ENCODE data around the gene PRRT4. TPM values are rescaled to one million over a fixed set of nuclear protein-coding genes. Genes with fewer than 3 reads are reported as not detected.

Gene PRRT4
- total RNA-seq, 1 donor from 2014 or later: 4.0 TPM

DNA sequence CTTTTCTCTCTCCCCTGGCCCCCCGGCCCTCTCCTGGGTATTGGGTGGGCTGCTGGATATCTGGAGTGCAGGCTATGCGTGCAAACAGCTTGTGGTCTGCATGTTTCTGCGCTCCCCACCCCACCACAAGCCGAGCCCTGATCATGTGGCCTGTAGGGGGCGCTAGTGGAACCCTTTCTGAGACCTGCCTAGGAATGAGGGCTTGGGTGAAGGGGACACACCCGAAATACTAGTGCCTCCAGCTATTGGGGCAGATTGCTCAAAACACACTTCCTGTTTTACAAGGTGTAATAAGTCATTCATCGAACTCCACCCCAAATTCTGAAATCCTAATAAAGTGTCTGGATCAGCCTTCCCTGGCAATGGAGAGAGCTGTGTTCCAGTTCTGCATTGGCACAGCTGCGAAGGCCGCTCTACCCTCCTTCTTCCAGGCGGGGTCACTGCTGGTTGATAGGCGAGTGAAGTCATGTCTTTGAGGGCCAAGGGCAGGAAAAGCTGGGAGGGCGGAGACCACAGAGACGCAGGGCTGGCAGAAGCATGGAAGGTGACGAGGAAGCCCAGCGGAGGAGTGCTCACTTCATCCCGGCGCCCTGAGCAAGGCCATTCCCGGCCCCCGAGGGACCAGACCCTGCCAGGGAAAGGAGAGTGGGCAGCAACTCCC is 19.8 kb upstream of the PRRT4 start:
- no peak for DNase-seq (ENCODE audit: low spot score)
- intact Hi-C loops (cut with DNase I): no loop called here
- ATAC-seq: no peak

GRCh38 chr7:128380483-128381106 is 19.1 kb upstream of the PRRT4 start:
- no peak for ATAC-seq
- intact Hi-C loops (cut with DNase I): no loop called here
- no peak for DNase-seq (ENCODE audit: low spot score)

GRCh38 chr7:128379900-128380479 is 18.5 kb upstream of the PRRT4 start:
- ATAC-seq (no peak), DNase-seq (ENCODE audit: low spot score) (no peak)
- intact Hi-C loops (cut with DNase I): no loop called here

DNA sequence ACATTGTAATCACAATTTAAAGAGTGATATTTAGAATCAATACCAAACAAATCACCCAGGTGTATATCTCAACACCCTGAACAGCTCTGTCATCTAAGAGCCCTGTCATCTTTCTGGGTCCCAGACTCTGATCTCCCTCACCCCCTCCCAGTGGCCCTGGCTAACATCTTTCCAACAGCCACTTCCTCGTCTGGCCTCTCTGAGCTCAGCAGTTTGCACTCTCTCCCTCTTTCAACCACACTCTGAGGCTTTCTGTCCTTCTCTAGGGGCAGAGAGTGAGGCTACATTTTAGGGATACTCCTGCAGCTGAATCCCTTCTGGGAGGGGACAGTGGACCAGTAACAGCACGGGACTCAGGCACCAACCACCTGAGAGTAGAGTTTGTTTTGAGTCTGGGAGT is 17.1 kb upstream of the PRRT4 start:
- no peak for DNase-seq (ENCODE audit: low spot score)
- intact Hi-C loops (cut with DNase I): no loop called here
- ATAC-seq: no peak

GRCh38 chr7:128376077-128376476 is 14.6 kb upstream of the PRRT4 start:
- DNase-seq (ENCODE audit: low spot score): no peak
- intact Hi-C loops (cut with DNase I): no loop called here
- ATAC-seq: no peak

DNA sequence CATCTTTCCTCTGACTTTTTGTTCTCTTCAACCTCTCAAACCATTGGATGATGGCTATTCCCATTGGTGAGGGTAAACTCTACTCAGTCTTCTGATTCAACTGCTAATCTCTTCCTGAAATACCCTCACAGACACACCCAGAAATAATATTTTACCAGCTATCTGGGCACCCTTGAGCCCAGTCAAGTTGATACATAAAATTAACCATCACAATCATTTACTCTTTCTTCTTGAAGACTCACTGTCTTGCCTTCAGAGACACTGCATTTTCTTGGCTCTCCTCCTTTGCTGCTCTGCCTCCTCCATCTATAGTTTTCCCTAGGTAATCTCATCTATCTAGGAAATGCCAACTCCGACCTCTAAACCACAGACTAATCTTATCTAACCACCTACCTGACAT is 12.6 kb upstream of the PRRT4 start:
- no peak for ATAC-seq
- no peak for DNase-seq (ENCODE audit: low spot score)
- intact Hi-C loops (cut with DNase I): no loop called here

- no peak for ATAC-seq
- no peak for DNase-seq (ENCODE audit: low spot score)
- intact Hi-C loops (cut with DNase I): no loop called here
Measured at GRCh38 chr7:128373606-128374005, 12.1 kb upstream of the PRRT4 start.

DNA sequence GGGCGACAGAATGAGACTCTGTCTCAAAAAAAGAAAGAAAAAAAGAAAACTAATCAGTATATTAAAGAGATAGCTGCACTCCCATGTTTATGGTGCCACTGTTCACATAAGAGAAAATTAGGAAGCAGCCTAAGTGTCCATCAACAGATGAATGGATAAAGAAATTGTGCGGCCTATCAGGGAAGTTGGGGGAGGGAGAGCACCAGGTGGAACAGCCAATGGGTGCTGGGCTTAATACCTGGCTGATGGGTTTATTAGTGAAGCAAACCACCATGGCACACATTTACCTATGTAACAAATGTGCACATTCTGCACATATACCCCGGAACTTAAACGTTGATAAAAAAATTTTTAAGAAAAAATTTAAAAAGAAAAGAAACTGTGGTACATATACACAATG is 9.0 kb upstream of the PRRT4 start:
- intact Hi-C loops (cut with DNase I): no loop called here
- ATAC-seq (no peak), DNase-seq (ENCODE audit: low spot score) (no peak)

GRCh38 chr7:128366986-128367385 is 5.5 kb upstream of the PRRT4 start:
- DNase-seq (ENCODE audit: low spot score) (no peak), ATAC-seq (no peak)
- intact Hi-C loops (cut with DNase I): no loop called here

DNA sequence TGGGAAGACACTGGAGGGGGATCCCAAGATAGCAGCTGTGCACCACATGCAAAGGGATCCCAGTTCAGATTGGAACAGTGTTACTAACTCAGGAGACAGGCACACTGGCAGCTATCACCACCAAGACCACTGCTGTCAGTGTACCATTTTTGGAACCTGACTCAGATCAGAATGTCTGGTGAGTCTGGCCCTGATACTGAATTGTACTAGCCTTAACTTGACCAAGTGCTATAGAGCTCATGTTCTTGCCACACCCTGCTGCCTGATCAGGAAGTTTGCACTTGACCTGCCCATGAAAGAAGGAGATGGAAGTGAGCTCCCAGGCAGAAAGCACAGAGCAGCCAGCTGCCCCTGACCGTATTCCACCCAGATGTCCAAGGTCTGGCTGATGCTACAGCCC is 4.8 kb upstream of the PRRT4 start:
- ATAC-seq (no peak), DNase-seq (ENCODE audit: low spot score) (no peak)
- intact Hi-C loops (cut with DNase I): no loop called here

DNA sequence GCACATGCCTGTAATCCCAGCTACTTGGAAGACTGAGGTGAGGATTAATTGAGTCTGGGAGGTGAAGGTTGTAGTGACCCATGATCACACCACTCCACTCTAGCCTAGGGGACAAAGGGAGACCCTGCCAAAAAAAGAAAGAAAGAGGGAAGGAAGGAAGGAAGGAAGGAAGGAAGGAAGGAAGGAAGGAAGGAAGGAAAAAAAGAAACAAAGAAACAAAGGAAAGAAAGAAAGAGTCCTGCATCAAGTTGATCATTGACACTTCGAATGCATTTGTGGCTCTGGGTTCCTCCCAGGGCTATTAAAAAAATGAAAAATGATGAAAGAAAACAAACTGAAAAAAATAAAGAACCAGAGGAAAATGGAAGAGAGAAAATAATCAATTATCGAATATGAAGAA is 3.9 kb upstream of the PRRT4 start:
- no peak for ATAC-seq

DNA sequence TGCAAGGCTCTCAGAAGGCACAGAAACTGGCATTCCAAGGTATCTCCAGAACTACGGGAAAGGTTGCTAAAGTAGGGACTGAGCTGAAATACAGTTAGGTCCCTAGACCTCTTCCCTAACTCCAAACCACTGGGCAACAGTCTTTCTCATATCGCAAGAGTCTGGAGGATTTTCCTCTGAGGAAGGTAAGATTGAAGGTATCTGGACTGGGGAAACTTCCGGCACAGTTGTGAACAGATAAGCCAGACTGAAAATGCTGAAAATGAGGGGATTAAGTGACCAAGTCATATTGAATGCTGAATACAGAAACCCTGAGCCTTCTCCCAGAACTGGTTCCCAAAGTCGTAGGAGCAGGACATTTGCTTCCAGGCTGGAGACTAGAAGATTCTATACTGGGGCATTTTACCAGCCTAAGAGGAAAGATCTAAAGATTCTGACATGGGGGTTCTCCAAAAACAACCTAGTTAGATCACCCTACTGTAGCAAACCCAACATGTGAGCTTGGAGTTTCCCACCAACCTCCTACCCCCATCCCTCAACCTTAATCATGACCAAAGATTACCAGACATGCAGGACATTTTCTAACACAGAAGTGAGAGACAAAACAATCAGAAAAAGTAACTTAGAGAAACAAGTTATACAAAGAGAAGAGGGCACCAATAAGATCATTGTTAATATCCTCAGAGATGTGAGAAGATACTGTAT is 2.8 kb upstream of the PRRT4 start:
- DNase-seq (ENCODE audit: low spot score) (no peak), ATAC-seq (no peak)
- intact Hi-C loops (cut with DNase I): no loop called here

More for the DNA sequence above, 3.9 kb upstream of the PRRT4 start:
- no peak for DNase-seq (ENCODE audit: low spot score)
- intact Hi-C loops (cut with DNase I): no loop called here

- DNase-seq (ENCODE audit: low spot score) (no peak), ATAC-seq (no peak)
- intact Hi-C loops (cut with DNase I): no loop called here
Measured at GRCh38 chr7:128363261-128363721, 1.8 kb upstream of the PRRT4 start.

DNA sequence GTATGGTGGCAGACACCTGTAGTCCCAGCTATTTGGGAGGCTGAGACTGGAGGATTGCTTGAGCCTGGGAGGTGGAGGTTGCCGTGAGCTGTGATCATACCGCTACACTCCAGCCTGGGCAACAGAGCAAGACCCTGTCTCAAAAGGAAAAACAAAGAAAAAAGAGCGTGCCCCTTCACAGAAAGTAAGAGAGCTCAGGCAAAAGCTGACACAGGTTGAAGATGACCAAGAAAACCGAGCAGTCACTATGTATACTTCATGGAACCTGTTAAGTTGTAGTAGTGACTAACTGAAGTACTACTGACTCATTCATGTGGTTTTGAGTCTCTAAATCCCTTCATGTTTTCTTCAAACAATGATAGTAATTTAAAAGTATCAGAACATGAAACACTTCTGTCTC is 1.2 kb upstream of the PRRT4 start:
- ATAC-seq (no peak), DNase-seq (ENCODE audit: low spot score) (no peak)
- intact Hi-C loops (cut with DNase I): no loop called here

GRCh38 chr7:128360359-128360678 is 1.2 kb downstream of the PRRT4 start:
- ATAC-seq: peak; percentile 39
- intact Hi-C loops (cut with DNase I): no loop called here
- DNase-seq (ENCODE audit: low spot score): no peak

DNA sequence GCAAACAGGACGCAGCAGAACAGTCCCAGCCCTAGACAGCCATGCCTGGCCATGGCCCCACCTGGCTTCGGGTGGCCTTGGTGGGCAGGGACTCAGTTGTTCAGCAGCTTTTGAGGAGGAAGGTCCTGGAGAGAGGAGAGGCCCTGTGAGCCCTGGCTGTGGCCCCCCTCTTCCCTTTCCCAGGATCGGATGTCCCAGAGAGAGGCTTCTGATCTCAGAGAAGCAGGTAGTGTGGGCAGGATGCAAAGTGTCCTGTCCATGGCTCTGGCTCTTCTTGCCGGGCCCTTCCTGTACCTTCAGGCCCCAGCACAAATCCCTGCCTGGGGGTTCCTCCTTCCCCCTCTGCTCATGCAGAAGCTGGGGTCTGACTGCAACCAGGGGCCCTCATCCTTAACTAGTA is 1.6 kb downstream of the PRRT4 start:
- ATAC-seq: no peak
- intact Hi-C loops (cut with DNase I): no loop called here
- no peak for DNase-seq (ENCODE audit: low spot score)

- ATAC-seq (no peak), DNase-seq (ENCODE audit: low spot score) (no peak)
- intact Hi-C loops (cut with DNase I): no loop called here
Measured at GRCh38 chr7:128359336-128359735, 2.2 kb downstream of the PRRT4 start.

- no peak for DNase-seq (ENCODE audit: low spot score)
Measured at GRCh38 chr7:128358233-128358632, 3.3 kb downstream of the PRRT4 start.

GRCh38 chr7:128357217-128357613 is 4.3 kb downstream of the PRRT4 start:
- DNase-seq (ENCODE audit: low spot score) (no peak), ATAC-seq (no peak)
- intact Hi-C loops (cut with DNase I): no loop called here

More at GRCh38 chr7:128358233-128358632, 3.3 kb downstream of the PRRT4 start:
- intact Hi-C loops (cut with DNase I): no loop called here
- ATAC-seq: no peak

- DNase-seq (ENCODE audit: low spot score) (no peak), ATAC-seq (no peak)
- intact Hi-C loops (cut with DNase I): no loop called here
Measured at GRCh38 chr7:128356546-128357216, 4.8 kb downstream of the PRRT4 start.
